ENCODE measurements around the gene RSPH10B2. TPM values are rescaled to one million over a fixed set of nuclear protein-coding genes. Genes with fewer than 3 reads are reported as not detected.
"Not testable (repeated sequence)": the region's sequence is repeated elsewhere in the genome, so short reads cannot be mapped to it uniquely, and the experiment has no call there.

RSPH10B2 gene
- polyA plus RNA-seq, 1 donor (not counting 4 experiments of a cell fraction or from before 2014, with no cell fraction given), result not detected

GRCh38 chr7:6799887-6800286 is 46.0 kb downstream of the RSPH10B2 start:
- H3K9me1 ChIP-seq (ENCODE audit: control insufficient read depth, extremely low read depth, insufficient read depth, low read length); H3K79me2 ChIP-seq (ENCODE audit: control insufficient read depth, insufficient read depth, low read length); H3K36me3 ChIP-seq (ENCODE audit: control insufficient read depth in 2 of 2, extremely low read depth in 1 of 2, insufficient read depth in 2 of 2, low read length in 2 of 2); H2AFZ ChIP-seq (ENCODE audit: control insufficient read depth, low read length); FAIRE-seq; H3K4me3 ChIP-seq (ENCODE audit: control insufficient read depth in 2 of 3, extremely low read depth in 1 of 3, insufficient read depth in 2 of 3, low read depth in 1 of 3, low read length in 3 of 3); H3K9me3 ChIP-seq (ENCODE audit: control insufficient read depth, low read depth, low read length); H3K9ac ChIP-seq (ENCODE audit: control insufficient read depth, extremely low read depth, insufficient read depth, low read length); DNase-seq (ENCODE audit: low read depth, low spot score); H3K4me2 ChIP-seq (ENCODE audit: control insufficient read depth, extremely low read depth, insufficient read depth, low read depth, low read length); dilution Hi-C loops (cut with MboI; ENCODE audit: extremely low pct_ligation_motif_present, low sequenced_read_pairs); H3K27ac ChIP-seq (ENCODE audit: control insufficient read depth, insufficient read depth, low read length); H4K20me1 ChIP-seq (ENCODE audit: control insufficient read depth, extremely low read depth, insufficient read depth, low read length); H3K27me3 ChIP-seq (ENCODE audit: control insufficient read depth, extremely low read depth, insufficient read depth, low read length); H3K4me1 ChIP-seq (ENCODE audit: control insufficient read depth, extremely low read depth, insufficient read depth, low read length): not testable (repeated sequence)

DNA sequence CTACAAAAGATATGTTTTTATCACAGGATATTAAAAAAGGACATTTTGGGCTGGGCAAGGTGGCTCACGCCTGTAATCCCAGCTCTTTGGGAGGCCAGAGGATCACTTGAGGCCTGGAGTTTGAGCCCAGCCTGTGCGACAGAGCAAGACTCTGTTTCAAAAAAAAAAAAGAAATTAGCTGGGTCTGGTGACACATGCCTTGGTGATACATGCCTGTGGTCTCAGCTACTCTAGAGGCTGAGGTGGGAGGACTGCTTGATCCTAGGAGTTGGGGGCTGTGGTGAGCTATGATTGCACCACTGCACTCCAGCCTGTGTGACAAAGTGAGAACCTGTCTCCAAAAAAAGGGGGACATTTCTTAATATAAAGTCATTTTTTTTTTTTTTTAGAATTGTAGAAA is 46.4 kb downstream of the RSPH10B2 start:
- H4K20me1 ChIP-seq (ENCODE audit: control insufficient read depth, extremely low read depth, insufficient read depth, low read length); FAIRE-seq; H3K9me1 ChIP-seq (ENCODE audit: control insufficient read depth, extremely low read depth, insufficient read depth, low read length); H3K9me3 ChIP-seq (ENCODE audit: control insufficient read depth, low read depth, low read length); dilution Hi-C loops (cut with MboI; ENCODE audit: extremely low pct_ligation_motif_present, low sequenced_read_pairs); H3K9ac ChIP-seq (ENCODE audit: control insufficient read depth, extremely low read depth, insufficient read depth, low read length); H3K27me3 ChIP-seq (ENCODE audit: control insufficient read depth, extremely low read depth, insufficient read depth, low read length); DNase-seq (ENCODE audit: low read depth, low spot score); H2AFZ ChIP-seq (ENCODE audit: control insufficient read depth, low read length); H3K36me3 ChIP-seq (ENCODE audit: control insufficient read depth in 2 of 2, extremely low read depth in 1 of 2, insufficient read depth in 2 of 2, low read length in 2 of 2); H3K79me2 ChIP-seq (ENCODE audit: control insufficient read depth, insufficient read depth, low read length); H3K27ac ChIP-seq (ENCODE audit: control insufficient read depth, insufficient read depth, low read length); H3K4me1 ChIP-seq (ENCODE audit: control insufficient read depth, extremely low read depth, insufficient read depth, low read length); H3K4me3 ChIP-seq (ENCODE audit: control insufficient read depth in 2 of 3, extremely low read depth in 1 of 3, insufficient read depth in 2 of 3, low read depth in 1 of 3, low read length in 3 of 3); H3K4me2 ChIP-seq (ENCODE audit: control insufficient read depth, extremely low read depth, insufficient read depth, low read depth, low read length): not testable (repeated sequence)

DNA sequence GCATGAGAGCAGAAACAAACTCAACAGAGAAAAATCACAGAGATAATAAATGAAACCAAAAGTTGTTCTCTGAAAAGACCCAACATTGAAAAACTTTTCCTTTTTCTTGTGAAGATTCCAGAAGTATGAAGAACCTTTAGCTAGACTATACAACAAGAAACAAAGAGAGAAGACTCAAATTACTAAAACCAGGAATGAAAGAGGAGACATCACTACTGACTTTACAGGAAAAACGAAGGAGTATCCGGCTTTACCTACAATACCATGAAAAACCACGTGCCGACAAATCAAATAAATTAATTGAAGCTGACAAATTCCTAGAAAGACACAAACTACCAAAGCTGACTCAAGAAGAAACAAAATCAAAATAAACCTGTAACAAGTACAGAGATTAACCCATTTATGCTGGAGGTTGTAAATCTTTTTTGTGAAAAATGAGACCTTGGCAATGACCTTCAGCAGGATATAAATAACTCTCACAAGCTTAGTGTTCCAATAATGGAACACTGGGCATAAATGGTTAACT is 53.6 kb downstream of the RSPH10B2 start:
- H3K9me1 ChIP-seq (ENCODE audit: control insufficient read depth, extremely low read depth, insufficient read depth, low read length); H3K4me3 ChIP-seq (ENCODE audit: control insufficient read depth in 2 of 3, extremely low read depth in 1 of 3, insufficient read depth in 2 of 3, low read depth in 1 of 3, low read length in 3 of 3); H3K4me1 ChIP-seq (ENCODE audit: control insufficient read depth, extremely low read depth, insufficient read depth, low read length); H3K36me3 ChIP-seq (ENCODE audit: control insufficient read depth in 2 of 2, extremely low read depth in 1 of 2, insufficient read depth in 2 of 2, low read length in 2 of 2); H3K27me3 ChIP-seq (ENCODE audit: control insufficient read depth, extremely low read depth, insufficient read depth, low read length); H3K27ac ChIP-seq (ENCODE audit: control insufficient read depth, insufficient read depth, low read length); H3K79me2 ChIP-seq (ENCODE audit: control insufficient read depth, insufficient read depth, low read length); H4K20me1 ChIP-seq (ENCODE audit: control insufficient read depth, extremely low read depth, insufficient read depth, low read length); H2AFZ ChIP-seq (ENCODE audit: control insufficient read depth, low read length); H3K9ac ChIP-seq (ENCODE audit: control insufficient read depth, extremely low read depth, insufficient read depth, low read length); H3K4me2 ChIP-seq (ENCODE audit: control insufficient read depth, extremely low read depth, insufficient read depth, low read depth, low read length); DNase-seq (ENCODE audit: low read depth, low spot score); dilution Hi-C loops (cut with MboI; ENCODE audit: extremely low pct_ligation_motif_present, low sequenced_read_pairs); H3K9me3 ChIP-seq (ENCODE audit: control insufficient read depth, low read depth, low read length); FAIRE-seq: not testable (repeated sequence)

- H3K9me1 ChIP-seq (ENCODE audit: control insufficient read depth, extremely low read depth, insufficient read depth, low read length); H3K4me1 ChIP-seq (ENCODE audit: control insufficient read depth, extremely low read depth, insufficient read depth, low read length); H3K79me2 ChIP-seq (ENCODE audit: control insufficient read depth, insufficient read depth, low read length); H3K27ac ChIP-seq (ENCODE audit: control insufficient read depth, insufficient read depth, low read length); H3K36me3 ChIP-seq (ENCODE audit: control insufficient read depth in 2 of 2, extremely low read depth in 1 of 2, insufficient read depth in 2 of 2, low read length in 2 of 2); H2AFZ ChIP-seq (ENCODE audit: control insufficient read depth, low read length); H3K4me2 ChIP-seq (ENCODE audit: control insufficient read depth, extremely low read depth, insufficient read depth, low read depth, low read length); FAIRE-seq; H3K9ac ChIP-seq (ENCODE audit: control insufficient read depth, extremely low read depth, insufficient read depth, low read length); dilution Hi-C loops (cut with MboI; ENCODE audit: extremely low pct_ligation_motif_present, low sequenced_read_pairs); H3K4me3 ChIP-seq (ENCODE audit: control insufficient read depth in 2 of 3, extremely low read depth in 1 of 3, insufficient read depth in 2 of 3, low read depth in 1 of 3, low read length in 3 of 3); H3K9me3 ChIP-seq (ENCODE audit: control insufficient read depth, low read depth, low read length); H4K20me1 ChIP-seq (ENCODE audit: control insufficient read depth, extremely low read depth, insufficient read depth, low read length); H3K27me3 ChIP-seq (ENCODE audit: control insufficient read depth, extremely low read depth, insufficient read depth, low read length); DNase-seq (ENCODE audit: low read depth, low spot score): not testable (repeated sequence)
Observed at GRCh38 chr7:6807959-6808358, 54.1 kb downstream of the RSPH10B2 start.

- dilution Hi-C loops (cut with MboI; ENCODE audit: extremely low pct_ligation_motif_present, low sequenced_read_pairs); H3K79me2 ChIP-seq (ENCODE audit: control insufficient read depth, insufficient read depth, low read length); H3K9me1 ChIP-seq (ENCODE audit: control insufficient read depth, extremely low read depth, insufficient read depth, low read length); H3K9me3 ChIP-seq (ENCODE audit: control insufficient read depth, low read depth, low read length); H4K20me1 ChIP-seq (ENCODE audit: control insufficient read depth, extremely low read depth, insufficient read depth, low read length); H3K4me1 ChIP-seq (ENCODE audit: control insufficient read depth, extremely low read depth, insufficient read depth, low read length); H3K4me3 ChIP-seq (ENCODE audit: control insufficient read depth in 2 of 3, extremely low read depth in 1 of 3, insufficient read depth in 2 of 3, low read depth in 1 of 3, low read length in 3 of 3); H3K4me2 ChIP-seq (ENCODE audit: control insufficient read depth, extremely low read depth, insufficient read depth, low read depth, low read length); H2AFZ ChIP-seq (ENCODE audit: control insufficient read depth, low read length); FAIRE-seq; H3K9ac ChIP-seq (ENCODE audit: control insufficient read depth, extremely low read depth, insufficient read depth, low read length); H3K27ac ChIP-seq (ENCODE audit: control insufficient read depth, insufficient read depth, low read length); DNase-seq (ENCODE audit: low read depth, low spot score); H3K36me3 ChIP-seq (ENCODE audit: control insufficient read depth in 2 of 2, extremely low read depth in 1 of 2, insufficient read depth in 2 of 2, low read length in 2 of 2); H3K27me3 ChIP-seq (ENCODE audit: control insufficient read depth, extremely low read depth, insufficient read depth, low read length): not testable (repeated sequence)
Observed at GRCh38 chr7:6813011-6813410, 59.1 kb downstream of the RSPH10B2 start.

Measured in keratinocyte (primary cell).